Astrocyte of the cerebellum (primary cell): ENCODE data around the gene PPP2R2B.

Source experiments
- DNase-seq: peaks from one replicate; pipeline ENCODE4 v3.0.0-alpha.2; 2011; ENCODE audit warnings: low read depth
- H3K4me3 ChIP-seq: 2 replicates; pipeline ENCODE4 v1.5.1; 2011; ENCODE audit warnings: mild to moderate bottlenecking, low read depth, low read length, moderate library complexity
- CTCF ChIP-seq: IDR thresholded peaks from 2 replicates; pipeline ENCODE4 v1.5.1; 2012; ENCODE audit warnings: low read length, low read depth, moderate library complexity, mild to moderate bottlenecking; ENCODE audit errors: missing control alignments
- in situ Hi-C: cut with HindIII; loops from 2 replicates; pipeline ENCODE4 v1.10.0; 2017; ENCODE audit warnings: low sequenced_read_pairs

PPP2R2B gene

GRCh38 chr5:146680846-146681584, 197.5 kb downstream of the PPP2R2B start:
- H3K4me3 ChIP-seq, result no peak overlapping the region
- no peak for TF ChIP-seq CTCF
- in situ Hi-C loops, result no loop called here
- DNase-seq, result no peak

GRCh38 chr5:146675636-146676035, 202.9 kb downstream of the PPP2R2B start:
- DNase-seq, result no peak
- in situ Hi-C loops, result no loop called here
- no peak for TF ChIP-seq CTCF
- no peak overlapping the region for H3K4me3 ChIP-seq

- in situ Hi-C loops, result no loop called here
- no peak for TF ChIP-seq CTCF
- H3K4me3 ChIP-seq, result no peak overlapping the region
- DNase-seq, result no peak
Observed at GRCh38 chr5:146672866-146673265, 205.7 kb downstream of the PPP2R2B start.

- TF ChIP-seq CTCF, result no peak
- in situ Hi-C loops, result no loop called here
- H3K4me3 ChIP-seq, result no peak overlapping the region
- DNase-seq, result no peak
Observed at GRCh38 chr5:146671561-146672295, 206.8 kb downstream of the PPP2R2B start.

GRCh38 chr5:146669656-146670055, 208.9 kb downstream of the PPP2R2B start:
- no peak overlapping the region for H3K4me3 ChIP-seq
- in situ Hi-C loops, result no loop called here
- DNase-seq, result no peak
- TF ChIP-seq CTCF, result no peak

GRCh38 chr5:146667633-146668272, 210.8 kb downstream of the PPP2R2B start:
- DNase-seq, result peak; percentile 39
- in situ Hi-C loops, result no loop called here
- no peak overlapping the region for H3K4me3 ChIP-seq
- TF ChIP-seq CTCF, result no peak
